HG03439 (cell line): ENCODE results near the gene NOB1.
A peak's percentile ranks its signal among the peaks of the same experiment; 100 is the strongest.
"Not testable (repeated sequence)": the region's sequence is repeated elsewhere in the genome, so short reads cannot be mapped to it uniquely, and the experiment has no call there.

Experiments
- ATAC-seq: cut with Tn5 transposase; IDR thresholded peaks from one replicate; pipeline ENCODE4 v1.9.1; 2021; ENCODE audit warnings: mild to moderate bottlenecking, moderate library complexity; ENCODE audit not compliant: unreplicated experiment

The NOB1 gene

GRCh38 chr16:69761983-69762813 lies 7.5 kb upstream of the NOB1 start, which contains the start of gene WWP2:
TSS of gene WWP2 (plus strand) at chr16:69762332. CDS start at chr16:69787011, 24,679 bp downstream.
- ATAC-seq, result peak; percentile 67

GRCh38 chr16:69757375-69757774 lies 2.6 kb upstream of the NOB1 start:
- not testable (repeated sequence) for ATAC-seq

- no peak for ATAC-seq
Observed at GRCh38 chr16:69756705-69757104, 2.0 kb upstream of the NOB1 start.

- no peak for ATAC-seq
Observed at GRCh38 chr16:69754143-69754468, 620 bp downstream of the NOB1 start.

DNA sequence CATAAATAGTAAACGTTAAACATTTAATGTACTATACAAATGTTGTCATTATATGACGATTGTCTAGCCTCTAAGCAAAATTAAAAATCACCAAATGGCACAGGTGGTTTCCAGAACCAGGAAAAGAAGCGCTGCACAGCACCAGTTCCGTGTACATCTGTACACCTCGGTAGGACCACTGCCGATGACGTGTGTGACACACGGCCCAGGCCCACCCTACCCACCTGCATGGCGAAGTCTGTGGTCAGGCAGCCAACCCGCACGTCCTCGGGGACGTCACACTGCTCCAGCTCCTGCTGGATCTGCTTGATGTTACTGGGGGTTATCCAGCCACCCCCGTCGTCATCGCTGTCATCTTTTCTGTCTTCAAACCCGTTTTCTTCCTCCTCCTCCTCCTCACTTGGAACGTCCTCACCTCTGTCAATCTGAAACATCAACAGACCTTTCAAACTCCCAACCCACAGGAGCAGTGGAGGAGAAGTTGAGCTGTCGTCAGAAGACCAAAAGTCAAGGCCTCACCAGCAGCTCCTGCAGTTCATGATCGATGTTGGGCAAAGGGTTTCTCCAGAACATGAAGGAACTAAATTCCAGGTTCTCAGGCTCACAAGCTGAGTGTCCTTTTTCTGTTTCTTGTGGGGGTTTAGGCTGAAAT lies 5.9 kb downstream of the NOB1 start:
- ATAC-seq, result no peak

DNA sequence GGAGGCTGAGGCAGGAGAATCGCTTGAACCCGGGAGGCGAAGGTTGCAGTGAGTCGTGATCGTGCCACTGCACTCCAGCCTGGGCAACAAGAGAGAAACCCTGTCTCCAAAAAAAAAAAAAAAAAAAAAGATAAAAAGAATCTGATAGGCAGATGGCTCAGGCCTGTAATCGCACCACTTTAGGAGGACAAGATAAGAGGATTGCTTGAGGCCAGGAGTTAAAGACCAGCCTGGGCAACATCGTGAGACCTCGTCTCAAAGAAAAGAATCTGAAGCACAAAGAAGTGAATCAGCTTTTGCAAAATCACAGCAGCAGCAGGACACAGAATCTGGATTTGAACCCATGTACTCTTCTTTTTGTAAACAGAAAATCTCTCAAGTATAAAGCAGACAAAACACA lies 7.6 kb downstream of the NOB1 start:
- no peak for ATAC-seq

- ATAC-seq, result no peak
Observed at GRCh38 chr16:69745959-69746358, 8.8 kb downstream of the NOB1 start.

DNA sequence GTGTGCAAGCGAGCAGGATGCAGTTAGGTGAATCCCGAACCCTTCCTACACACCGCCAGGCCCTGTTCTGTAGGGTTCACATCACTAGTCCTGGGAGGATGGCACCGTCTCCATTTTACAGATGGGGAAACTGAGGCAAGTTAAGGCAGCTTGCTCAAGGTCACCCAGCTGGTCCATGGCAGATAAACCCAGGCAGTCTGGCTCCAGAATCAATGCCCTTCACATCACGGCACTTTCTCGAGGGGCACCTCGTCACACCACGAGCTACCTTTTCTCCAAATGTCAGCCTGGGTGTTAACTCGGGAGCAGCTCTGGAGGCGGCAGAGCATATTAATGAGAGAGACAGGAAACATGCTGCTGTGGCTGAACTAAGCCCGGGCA lies 9.5 kb downstream of the NOB1 start:
- no peak for ATAC-seq

GRCh38 chr16:69744363-69745231 lies 10.1 kb downstream of the NOB1 start:
- ATAC-seq, result no peak

GRCh38 chr16:69741951-69742904 lies 12.5 kb downstream of the NOB1 start:
- ATAC-seq, result no peak

DNA sequence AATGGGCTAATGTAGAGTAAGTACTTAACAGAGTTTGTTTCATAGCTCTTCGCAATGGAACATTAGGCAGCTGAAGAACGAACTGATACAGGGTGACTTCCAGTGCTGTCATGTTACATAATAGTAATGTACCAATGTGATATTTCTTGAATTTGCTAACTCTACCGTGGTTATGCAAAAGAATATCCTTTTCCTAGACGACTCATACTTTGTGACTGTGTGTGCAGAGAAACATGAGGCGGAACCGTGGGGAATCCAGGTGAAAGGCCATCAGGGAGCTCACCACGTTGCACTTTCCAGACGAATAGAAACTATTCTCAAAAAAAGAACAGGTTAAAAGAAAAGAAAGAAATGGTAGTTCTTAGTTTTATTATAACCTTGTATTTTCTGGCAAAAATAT lies 13.2 kb downstream of the NOB1 start:
- no peak for ATAC-seq

DNA sequence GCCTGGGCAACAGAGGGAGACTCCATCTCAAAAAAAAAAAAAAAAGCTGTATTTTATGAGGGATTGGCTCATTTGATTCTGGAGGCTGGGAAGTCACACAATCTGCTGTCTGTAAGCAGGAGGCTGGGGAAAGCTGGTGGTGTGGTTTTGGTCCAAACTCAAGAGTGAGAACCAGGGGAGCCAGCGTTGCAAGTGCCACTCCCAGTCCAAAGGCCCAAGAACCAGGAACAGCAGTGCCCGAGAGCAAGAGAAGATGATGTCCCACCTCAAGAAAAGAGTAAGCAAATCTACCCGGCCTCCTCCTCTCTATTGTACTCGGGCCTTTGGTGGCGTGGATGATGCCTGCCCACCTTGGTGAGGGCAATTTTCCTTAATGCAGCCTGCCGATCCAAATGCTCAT lies 22.6 kb downstream of the NOB1 start:
- ATAC-seq, result no peak

DNA sequence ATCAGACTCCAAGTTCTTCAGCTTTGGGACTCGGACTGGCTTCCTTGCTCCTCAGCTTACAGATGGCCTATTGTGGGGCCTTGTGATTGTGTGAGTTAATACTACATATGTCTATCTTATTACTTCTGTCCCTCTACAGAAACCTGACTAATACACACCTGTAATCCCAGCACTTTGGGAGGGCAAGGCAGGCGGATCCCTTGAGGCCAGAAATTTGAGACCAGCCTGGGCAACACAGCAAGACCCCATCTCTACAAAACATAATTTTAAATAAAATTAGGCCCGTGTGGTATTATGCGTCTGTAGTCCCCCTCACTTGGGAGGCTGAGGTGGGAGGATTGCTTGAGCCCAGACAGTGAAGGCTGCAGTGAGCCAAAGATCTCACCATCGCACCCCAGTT lies 23.4 kb downstream of the NOB1 start:
- not testable (repeated sequence) for ATAC-seq

DNA sequence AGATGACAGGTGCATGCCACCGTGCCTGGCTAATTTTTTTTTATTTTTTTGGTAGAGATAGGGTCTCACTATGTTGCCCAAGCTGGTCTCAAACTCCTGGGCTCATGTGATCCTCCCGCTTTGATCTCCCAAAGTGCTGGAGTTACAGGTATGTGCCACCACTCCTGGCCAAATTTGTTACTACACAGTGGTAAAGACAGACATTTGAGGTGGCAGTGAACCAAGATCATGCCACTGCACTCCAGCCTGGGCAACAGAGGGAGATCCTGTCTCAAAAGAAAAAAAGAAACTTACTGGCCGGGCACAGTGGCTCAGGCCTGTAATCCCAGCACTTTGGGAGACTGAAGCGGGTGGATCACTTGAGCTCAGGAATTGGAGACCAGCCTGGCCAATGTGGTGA lies 25.7 kb downstream of the NOB1 start:
- ATAC-seq, result not testable (repeated sequence)

GRCh38 chr16:69727916-69728270 lies 26.8 kb downstream of the NOB1 start:
- ATAC-seq, result no peak

DNA sequence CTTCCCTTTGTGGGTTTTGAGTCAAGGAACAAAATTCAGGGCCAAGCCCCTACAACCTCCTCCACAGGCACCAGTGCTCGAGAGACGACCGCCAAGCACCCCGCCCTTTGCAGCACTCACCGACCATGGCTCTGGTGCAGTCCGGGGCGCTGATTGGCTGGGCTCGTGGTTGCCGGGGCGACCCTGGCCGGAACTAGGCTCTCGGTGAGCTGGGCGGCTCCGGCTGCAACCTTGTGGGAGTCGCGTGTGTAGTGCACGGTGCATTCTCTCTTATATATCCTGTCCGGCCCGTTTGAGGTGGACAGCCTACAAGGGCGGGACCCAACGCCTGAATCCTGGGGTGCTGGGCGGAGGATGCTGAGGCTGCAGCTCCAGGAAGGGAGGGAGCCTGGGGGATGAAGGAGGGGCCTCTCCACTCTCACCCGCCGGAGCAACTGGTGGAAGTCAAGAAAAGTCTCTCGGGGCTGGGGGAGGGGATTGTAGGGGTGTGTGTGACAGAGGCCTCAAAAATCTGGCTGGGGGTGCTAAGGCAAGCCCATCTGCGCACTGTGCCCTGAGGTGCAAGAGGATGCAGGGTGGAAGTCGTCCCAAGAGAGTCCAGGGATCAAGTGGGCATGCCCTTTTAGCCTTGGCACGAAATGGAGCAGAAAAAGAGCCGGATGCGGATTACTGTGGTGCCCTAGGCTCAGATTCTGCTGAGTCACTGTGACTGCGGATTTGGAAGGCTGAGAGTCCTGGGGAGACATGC lies 28.2 kb downstream of the NOB1 start, which contains the start of gene NQO1:
TSS of gene NQO1 (minus strand) at position 248 of the 748 bp plus-strand sequence. CDS start at position 127, 121 bp downstream.
- ATAC-seq, result peak; percentile 96

- ATAC-seq, result no peak
Observed at GRCh38 chr16:69725480-69726312, 29.0 kb downstream of the NOB1 start.

DNA sequence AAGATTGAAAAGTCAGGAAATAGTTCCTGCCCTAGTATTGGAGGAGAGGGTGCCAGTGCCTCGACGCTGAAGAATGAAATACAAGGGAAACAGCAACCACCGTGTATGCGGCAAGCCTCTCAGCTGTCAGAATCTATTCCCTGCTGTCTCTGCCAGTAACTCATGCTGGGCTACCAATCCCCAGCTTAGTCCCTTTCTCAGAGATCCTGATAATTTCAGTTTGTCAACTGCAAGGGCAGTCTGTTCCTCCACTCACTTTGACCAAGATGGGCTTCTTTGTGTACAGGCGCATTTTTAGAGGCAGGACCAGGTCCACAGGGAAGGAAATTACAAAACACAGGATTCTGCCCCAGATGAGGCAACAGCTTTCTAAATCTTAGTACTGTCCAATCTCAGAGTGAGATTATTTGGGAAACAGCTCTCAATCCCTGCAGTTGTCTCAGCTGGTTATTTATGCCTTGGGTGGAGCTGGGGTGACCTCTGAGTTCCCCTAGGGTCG lies 29.7 kb downstream of the NOB1 start:
- no peak for ATAC-seq
